Osteocyte (in vitro differentiated cells): ENCODE data around the gene AKAP8. TPM values are rescaled to one million over a fixed set of nuclear protein-coding genes. Genes with fewer than 3 reads are reported as not detected.
"Not testable (repeated sequence)": the region's sequence is repeated elsewhere in the genome, so short reads cannot be mapped to it uniquely, and the experiment has no call there.

Experiments used
- DNase-seq: peaks from one replicate; pipeline ENCODE4 v3.0.0; 2021; ENCODE audit warnings: mixed read lengths; ENCODE audit not compliant: unreplicated experiment; ENCODE audit errors: extremely low spot score
- H3K27ac Mint-ChIP-seq: one replicate; pipeline ENCODE4 v1.8.0; 2021; ENCODE audit warnings: mild to moderate bottlenecking, mixed read lengths; ENCODE audit not compliant: unreplicated experiment
- H3K27me3 Mint-ChIP-seq: one replicate; pipeline ENCODE4 v1.8.0; 2021; ENCODE audit warnings: mixed read lengths; ENCODE audit not compliant: unreplicated experiment
- H3K36me3 Mint-ChIP-seq: one replicate; pipeline ENCODE4 v1.8.0; 2021; ENCODE audit warnings: mixed read lengths; ENCODE audit not compliant: unreplicated experiment
- H3K4me1 Mint-ChIP-seq: one replicate; pipeline ENCODE4 v1.8.0; 2021; ENCODE audit warnings: mixed read lengths; ENCODE audit not compliant: unreplicated experiment
- H3K4me3 Mint-ChIP-seq: one replicate; pipeline ENCODE4 v1.8.0; 2021; ENCODE audit warnings: mild to moderate bottlenecking, moderate library complexity, mixed read lengths; ENCODE audit not compliant: unreplicated experiment
- H3K9me3 Mint-ChIP-seq: one replicate; pipeline ENCODE4 v1.8.0; 2021; ENCODE audit warnings: mixed read lengths; ENCODE audit not compliant: unreplicated experiment
- total RNA-seq: library from RNA; stranded (reverse); gene quantifications from 2 replicates; pipeline ENCODE4 v1.2.1, GENCODE V29; 2021
- TF ChIP-seq, protein P1 (sequence below): fragments of 200-600 bp; sonication (generic); IDR thresholded peaks from 2 replicates; pipeline ENCODE4 v1.5.0; 2021; ENCODE audit warnings: antibody characterized with exemption, mild to moderate bottlenecking, moderate library complexity

The AKAP8 gene
- total RNA-seq, 1 donor from 2014 or later: 34.2 TPM

DNA sequence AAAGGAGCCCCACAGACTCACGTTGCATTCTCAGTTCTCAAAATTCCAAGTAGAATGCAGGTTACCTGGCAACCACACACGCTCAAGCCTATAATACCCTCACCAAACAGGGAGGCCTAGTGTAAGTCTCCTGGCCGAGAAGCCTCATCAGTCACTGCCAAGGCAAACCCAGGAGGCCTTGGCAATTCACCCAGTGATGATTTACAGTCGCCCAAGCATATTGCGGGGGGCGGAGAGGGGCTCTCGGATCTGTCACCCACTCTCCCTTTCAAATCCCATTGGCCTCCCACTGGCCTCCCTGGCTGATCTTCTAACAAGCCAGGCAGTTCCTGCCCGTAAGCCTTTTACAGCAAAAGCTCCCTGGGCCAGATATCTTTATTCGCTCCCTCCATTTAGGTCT is 38.1 kb upstream of the AKAP8 start:
- Mint-ChIP-seq H3K9me3 (no peaks in the 10 kb centered on the region), H3K4me3 (peak overlapping the region; percentile 98), H3K36me3 (peaks cover 11% of the 10 kb centered on the region), H3K27ac (peak overlapping the region; percentile 76), H3K27me3 (no peaks in the 10 kb centered on the region), H3K4me1 (peaks cover 43% of the 10 kb centered on the region)
- DNase-seq: no peak
- TF ChIP-seq, protein P1, sequence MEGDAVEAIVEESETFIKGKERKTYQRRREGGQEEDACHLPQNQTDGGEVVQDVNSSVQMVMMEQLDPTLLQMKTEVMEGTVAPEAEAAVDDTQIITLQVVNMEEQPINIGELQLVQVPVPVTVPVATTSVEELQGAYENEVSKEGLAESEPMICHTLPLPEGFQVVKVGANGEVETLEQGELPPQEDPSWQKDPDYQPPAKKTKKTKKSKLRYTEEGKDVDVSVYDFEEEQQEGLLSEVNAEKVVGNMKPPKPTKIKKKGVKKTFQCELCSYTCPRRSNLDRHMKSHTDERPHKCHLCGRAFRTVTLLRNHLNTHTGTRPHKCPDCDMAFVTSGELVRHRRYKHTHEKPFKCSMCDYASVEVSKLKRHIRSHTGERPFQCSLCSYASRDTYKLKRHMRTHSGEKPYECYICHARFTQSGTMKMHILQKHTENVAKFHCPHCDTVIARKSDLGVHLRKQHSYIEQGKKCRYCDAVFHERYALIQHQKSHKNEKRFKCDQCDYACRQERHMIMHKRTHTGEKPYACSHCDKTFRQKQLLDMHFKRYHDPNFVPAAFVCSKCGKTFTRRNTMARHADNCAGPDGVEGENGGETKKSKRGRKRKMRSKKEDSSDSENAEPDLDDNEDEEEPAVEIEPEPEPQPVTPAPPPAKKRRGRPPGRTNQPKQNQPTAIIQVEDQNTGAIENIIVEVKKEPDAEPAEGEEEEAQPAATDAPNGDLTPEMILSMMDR: no peak

GRCh38 chr19:15412832-15413231 is 33.2 kb upstream of the AKAP8 start:
- Mint-ChIP-seq H3K27me3 (no peaks in the 10 kb centered on the region), H3K36me3 (peaks cover 12% of the 10 kb centered on the region), H3K4me1 (peaks cover 41% of the 10 kb centered on the region), H3K27ac (peak overlapping the region; percentile 40), H3K9me3 (no peaks in the 10 kb centered on the region), H3K4me3 (no peak overlapping the region)
- no peak for DNase-seq
- TF ChIP-seq, protein P1: no peak

DNA sequence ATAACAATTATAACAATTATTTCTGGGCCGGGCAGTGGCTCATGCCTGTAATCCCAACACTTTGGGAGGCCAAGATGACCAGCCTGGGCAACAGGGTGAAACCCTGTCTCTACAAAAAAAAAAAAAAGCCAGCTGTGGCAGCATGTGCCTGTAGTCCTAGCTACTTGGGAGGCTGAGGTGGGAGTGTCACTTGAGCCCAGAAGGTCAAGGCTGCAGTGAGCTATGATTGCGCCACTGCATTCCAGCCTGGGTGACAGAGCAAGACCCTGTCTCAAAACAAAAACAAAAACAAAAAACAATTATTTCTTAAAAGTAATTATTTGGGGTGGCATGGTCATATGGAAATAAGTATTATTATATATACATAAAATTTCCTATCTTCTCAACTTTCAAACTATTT is 31.8 kb upstream of the AKAP8 start:
- not testable (repeated sequence) for DNase-seq, H3K9me3 Mint-ChIP-seq, H3K27me3 Mint-ChIP-seq, H3K4me3 Mint-ChIP-seq
- H3K27ac Mint-ChIP-seq: peak overlapping the region; percentile 44
- H3K36me3 Mint-ChIP-seq: peaks cover 19% of the 10 kb centered on the region
- peaks cover 33% of the 10 kb centered on the region for H3K4me1 Mint-ChIP-seq

- H3K4me1 Mint-ChIP-seq: peaks cover 24% of the 10 kb centered on the region
- TF ChIP-seq, protein P1: no peak
- peaks cover 22% of the 10 kb centered on the region for H3K36me3 Mint-ChIP-seq
- H3K4me3 Mint-ChIP-seq: no peak overlapping the region
- no peak for DNase-seq
- H3K27me3 Mint-ChIP-seq: no peaks in the 10 kb centered on the region
- peak overlapping the region; percentile 35 for H3K27ac Mint-ChIP-seq
- H3K9me3 Mint-ChIP-seq: no peaks in the 10 kb centered on the region
These were observed 25.2 kb upstream of the AKAP8 start for GRCh38 chr19:15404780-15405211.

- DNase-seq: no peak
- Mint-ChIP-seq H3K36me3 (peaks cover 19% of the 10 kb centered on the region), H3K9me3 (no peaks in the 10 kb centered on the region), H3K4me1 (peaks cover 23% of the 10 kb centered on the region), H3K4me3 (no peak overlapping the region), H3K27ac (no peak overlapping the region), H3K27me3 (no peaks in the 10 kb centered on the region)
- TF ChIP-seq, protein P1: no peak
These were observed 24.7 kb upstream of the AKAP8 start for GRCh38 chr19:15404097-15404779.
